HepG2 (cell line): Measurements from ENCODE around the gene CPPED1. TPM values are rescaled to one million over a fixed set of nuclear protein-coding genes. Genes with fewer than 3 reads are reported as not detected.

Experiments used
- ATAC-seq: fragments of 200-7000 bp; cut with Tn5 transposase; 3 replicates; pipeline ENCODE4 v1.9.1; 2020; ENCODE audit warnings: mild to moderate bottlenecking, moderate library complexity
- BruUV-seq: library from RNA; stranded (reverse); fragments of 400-500 nt; replicated peaks from 2 replicates; lab custom pipeline; 2021; lab: Mats Ljungman, UMichigan
- CTCF ChIA-PET: fragments of 300-600 bp; formaldehyde crosslinking; extraction: SDS; loops from one replicate; lab custom pipeline; 2021; ENCODE audit warnings: low total read pairs, inconsistent platforms, low intra/inter-chr PET ratio; lab: Yijun Ruan, JAX
- POLR2A ChIA-PET: fragments of 350-600 bp; sonication (Branson Sonifier 250); formaldehyde crosslinking; loops from one replicate; lab custom pipeline; 2020; ENCODE audit warnings: antibody characterized with exemption, inconsistent platforms; lab: Yijun Ruan, JAX
- DNase-seq: peaks from one replicate; pipeline ENCODE4 v3.0.0-alpha.2; 2015; ENCODE audit warnings: low spot score
- FAIRE-seq: peaks from 3 replicates; lab custom pipeline; 2011; peaks lifted over from hg19 to GRCh38; lab: Jason Lieb, UNC
- H2AFZ ChIP-seq: one replicate; pipeline ENCODE4 v1.6.1; 2011; ENCODE audit warnings: low read length, inconsistent platforms
- H3K27ac ChIP-seq: fragments of 300-600 bp; 3 replicates; pipeline ENCODE4 v1.8.0; 2011; ENCODE audit warnings: mixed run types, mild to moderate bottlenecking, mixed read lengths, low read length, inconsistent platforms; ENCODE audit not compliant: insufficient read depth; ENCODE audit errors: extremely low read length
- H3K27me3 ChIP-seq, 2 experiments: fragments of 200-600 bp in 1 of 2; 2 replicates in 1 of 2; 3 replicates in 1 of 2; pipeline versions ENCODE4 v1.6.0 to v1.8.0; 2011; ENCODE audit warnings: low read length in 2 of 2, mild to moderate bottlenecking in 2 of 2, moderate library complexity in 2 of 2, inconsistent platforms in 1 of 2; ENCODE audit not compliant: insufficient read depth in 2 of 2, control insufficient read depth in 1 of 2
- H3K36me3 ChIP-seq, 2 experiments: fragments of 200-600 bp in 1 of 2; replicated peaks in 1 of 2; 2 replicates in 1 of 2; 3 replicates in 1 of 2; pipeline versions ENCODE4 v1.5.1 to v1.8.0; 2011; ENCODE audit warnings: low read length in 2 of 2, inconsistent platforms in 1 of 2; ENCODE audit not compliant: insufficient read depth in 2 of 2, control insufficient read depth in 1 of 2
- H3K4me1 ChIP-seq: 2 replicates; pipeline ENCODE4 v1.5.1; 2012; ENCODE audit warnings: low read length, inconsistent platforms; ENCODE audit not compliant: insufficient read depth
- H3K4me2 ChIP-seq: 2 replicates; pipeline ENCODE4 v1.6.0; 2011; ENCODE audit warnings: low read depth, low read length, inconsistent platforms
- H3K4me3 ChIP-seq, 3 experiments: fragments of 200-600 bp in 1 of 3; sonication (generic), shearing (Covaris generic) in 1 of 3; replicated peaks in 1 of 3; 2 replicates each; pipeline ENCODE4 v1.5.1; 2011 to 2016; ENCODE audit warnings: low read length in 3 of 3, inconsistent platforms in 2 of 3, low read depth in 2 of 3, mild to moderate bottlenecking in 2 of 3, control low read depth in 1 of 3, mixed read lengths in 1 of 3; ENCODE audit not compliant: insufficient read depth in 1 of 3
- H3K79me2 ChIP-seq: one replicate; pipeline ENCODE4 v1.6.1; 2011; ENCODE audit warnings: low read length, inconsistent platforms; ENCODE audit not compliant: insufficient read depth
- H3K9ac ChIP-seq: 2 replicates; pipeline ENCODE4 v1.6.0; 2011; ENCODE audit warnings: mild to moderate bottlenecking, low read depth, low read length, inconsistent platforms; ENCODE audit not compliant: insufficient read depth
- H3K9me3 ChIP-seq: 2 replicates; pipeline ENCODE4 v1.5.1; 2012; ENCODE audit warnings: mild to moderate bottlenecking, low read length
- H4K20me1 ChIP-seq: 2 replicates; pipeline ENCODE4 v1.6.0; 2011; ENCODE audit warnings: inconsistent platforms, mild to moderate bottlenecking, low read length, moderate library complexity; ENCODE audit not compliant: insufficient read depth
- RBFOX2 ChIP-seq: fragments of 200-400 bp; formaldehyde crosslinking; IDR thresholded peaks from 2 replicates; pipeline ENCODE4 v1.6.1; 2017; ENCODE audit warnings: low read depth, mild to moderate bottlenecking, low read length
- RBM22 ChIP-seq: fragments of 200-400 bp; formaldehyde crosslinking; optimal IDR thresholded peaks from 2 replicates; pipeline ENCODE3; 2017; ENCODE audit warnings: mild to moderate bottlenecking, low read length, moderate library complexity
- TOE1 ChIP-seq: sonication (generic); formaldehyde crosslinking; IDR thresholded peaks from 2 replicates; pipeline ENCODE4 v1.4.0; 2020; ENCODE audit warnings: mild to moderate bottlenecking, missing genetic modification reagents
- ZNF232 ChIP-seq: sonication (generic); formaldehyde crosslinking; IDR thresholded peaks from 2 replicates; pipeline ENCODE4 v1.4.0; 2020; ENCODE audit warnings: missing genetic modification reagents, borderline replicate concordance
- ZSCAN29 ChIP-seq: sonication (generic); formaldehyde crosslinking; conservative IDR thresholded peaks from 2 replicates; pipeline ENCODE4 v1.4.0; 2020; ENCODE audit warnings: mild to moderate bottlenecking, missing genetic modification reagents
- WGBS: methylation state at CpG from one replicate; pipeline ENCODE4 v1.1.6; 2017; ENCODE audit warnings: low lambda C conversion rate; 5-methylcytosine and 5-hydroxymethylcytosine counted together
- in situ Hi-C: cut with HindIII; loops from 2 replicates; pipeline ENCODE4 v1.10.0; 2017; ENCODE audit warnings: low pct_unique_long_range_greater_than_20kb; ENCODE audit not compliant: extremely low pct_ligation_motif_present
- intact Hi-C: fragments of 100-400 bp; cut with micrococcal nuclease; formaldehyde crosslinking; loops from one replicate; pipeline ENCODE4 v1.10.0; 2022; ENCODE audit not compliant: unreplicated experiment
- polyA plus RNA-seq, 8 experiments: library from polyadenylated mRNA; depleted of rRNA in 3 of 8; stranded (reverse) in 7 of 8; unstranded in 1 of 8; fragments of >200 nt; fragmentation: Illumina TruSeq in 4 of 8; extraction: Trizol in 4 of 8; gene quantifications; 2 replicates each; pipeline versions ENCODE4 v1.2.1 to v1.2.3, GENCODE V29; 2011 to 2016; ENCODE audit warnings: low read depth in 4 of 8, missing spikeins in 1 of 8, mixed read lengths in 1 of 8; ENCODE audit not compliant: insufficient read depth in 1 of 8
- total RNA-seq, 5 experiments: library from RNA; depleted of rRNA; stranded (reverse); fragments of >200 nt; fragmentation: Illumina TruSeq; extraction: Trizol; gene quantifications; 2 replicates each; pipeline ENCODE4 v1.2.3, GENCODE V29; 2016; ENCODE audit warnings: low read depth in 1 of 5
- TF ChIP-seq, protein P1 (sequence below): sonication (generic); formaldehyde crosslinking; IDR thresholded peaks from 2 replicates; pipeline ENCODE4 v1.5.0; 2020; ENCODE audit warnings: missing genetic modification reagents, mild to moderate bottlenecking, borderline replicate concordance
- TF ChIP-seq, protein P2 (sequence below): sonication (generic); formaldehyde crosslinking; IDR thresholded peaks from 2 replicates; pipeline ENCODE4 v1.4.0; 2020; ENCODE audit warnings: mild to moderate bottlenecking, missing genetic modification reagents
- TF ChIP-seq, protein P3 (sequence below), 2 experiments: fragments of 450-650 bp in 1 of 2; sonication (generic) in 1 of 2; formaldehyde crosslinking in 1 of 2; IDR thresholded peaks; 2 replicates each; pipeline versions ENCODE4 v1.6.1 to v1.8.0; 2016 to 2022; ENCODE audit warnings: antibody characterized with exemption in 1 of 2, mild to moderate bottlenecking in 1 of 2, missing genetic modification reagents in 1 of 2

Gene CPPED1
- total and polyA plus RNA-seq, 2 of the 13 experiments (the other 11 are each of a cell fraction or from before 2014, with no cell fraction given), result 66.6 to 71.3 TPM

DNA sequence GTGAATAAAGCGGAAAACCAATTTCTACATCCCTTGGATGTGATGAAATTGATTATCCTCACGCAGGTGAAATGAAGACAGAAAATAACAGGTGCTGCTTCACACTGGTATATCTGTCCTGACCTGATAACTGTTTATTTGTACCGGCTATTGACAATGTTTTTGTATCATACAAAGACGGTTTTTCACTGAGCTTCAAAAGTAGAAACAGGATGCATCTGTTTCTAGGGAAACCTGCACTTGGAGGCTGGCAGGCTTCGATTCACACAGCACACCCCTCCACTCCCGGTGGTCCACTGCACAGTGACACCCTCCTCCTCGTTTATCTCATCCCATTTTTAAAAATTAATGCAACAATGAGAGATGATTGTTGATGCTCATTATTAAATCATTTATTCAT, 104.5 kb downstream of the CPPED1 start (continued):
- no peak for TF ChIP-seq ZSCAN29 (CRISPR knock-in tag)
- TF ChIP-seq, protein P1, sequence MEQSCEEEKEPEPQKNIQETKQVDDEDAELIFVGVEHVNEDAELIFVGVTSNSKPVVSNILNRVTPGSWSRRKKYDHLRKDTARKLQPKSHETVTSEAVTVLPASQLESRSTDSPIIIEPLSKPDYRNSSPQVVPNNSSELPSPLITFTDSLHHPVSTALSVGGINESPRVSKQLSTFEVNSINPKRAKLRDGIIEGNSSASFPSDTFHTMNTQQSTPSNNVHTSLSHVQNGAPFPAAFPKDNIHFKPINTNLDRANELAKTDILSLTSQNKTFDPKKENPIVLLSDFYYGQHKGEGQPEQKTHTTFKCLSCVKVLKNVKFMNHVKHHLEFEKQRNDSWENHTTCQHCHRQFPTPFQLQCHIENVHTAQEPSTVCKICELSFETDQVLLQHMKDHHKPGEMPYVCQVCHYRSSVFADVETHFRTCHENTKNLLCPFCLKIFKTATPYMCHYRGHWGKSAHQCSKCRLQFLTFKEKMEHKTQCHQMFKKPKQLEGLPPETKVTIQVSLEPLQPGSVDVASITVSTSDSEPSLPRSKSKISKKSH (CRISPR knock-in tag), result no peak
- TF ChIP-seq, protein P2, sequence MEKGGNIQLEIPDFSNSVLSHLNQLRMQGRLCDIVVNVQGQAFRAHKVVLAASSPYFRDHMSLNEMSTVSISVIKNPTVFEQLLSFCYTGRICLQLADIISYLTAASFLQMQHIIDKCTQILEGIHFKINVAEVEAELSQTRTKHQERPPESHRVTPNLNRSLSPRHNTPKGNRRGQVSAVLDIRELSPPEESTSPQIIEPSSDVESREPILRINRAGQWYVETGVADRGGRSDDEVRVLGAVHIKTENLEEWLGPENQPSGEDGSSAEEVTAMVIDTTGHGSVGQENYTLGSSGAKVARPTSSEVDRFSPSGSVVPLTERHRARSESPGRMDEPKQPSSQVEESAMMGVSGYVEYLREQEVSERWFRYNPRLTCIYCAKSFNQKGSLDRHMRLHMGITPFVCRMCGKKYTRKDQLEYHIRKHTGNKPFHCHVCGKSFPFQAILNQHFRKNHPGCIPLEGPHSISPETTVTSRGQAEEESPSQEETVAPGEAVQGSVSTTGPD (CRISPR knock-in tag), result no peak

DNA sequence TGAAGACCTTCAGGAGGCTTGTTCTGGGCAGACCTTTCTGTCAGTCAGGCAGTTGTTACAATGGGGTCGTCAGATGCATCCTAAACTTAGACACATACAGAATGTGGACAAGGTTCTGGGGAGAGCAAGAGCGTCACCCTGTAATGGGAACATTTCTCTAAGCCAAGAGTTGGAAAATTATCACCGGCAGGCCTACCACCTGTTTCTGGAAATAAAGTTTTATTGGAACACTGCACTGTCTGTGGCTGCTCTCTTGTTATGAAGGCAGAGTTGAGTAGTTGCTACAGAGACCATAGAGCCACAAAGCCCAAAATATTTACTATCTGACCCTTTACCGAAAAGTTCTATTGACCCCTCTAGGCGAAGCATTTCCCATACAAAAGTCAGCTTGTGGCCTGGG, 106.2 kb downstream of the CPPED1 start:
- ChIA-PET POLR2A (no interaction called here), CTCF (no interaction called here)
- no peaks in the 10 kb centered on the region for H3K9me3 ChIP-seq

More for the DNA sequence above, 106.2 kb downstream of the CPPED1 start:
- H2AFZ ChIP-seq, result no peak overlapping the region
- TF ChIP-seq RBM22 (peak; percentile 72), RBFOX2 (no peak), TOE1 (CRISPR knock-in tag) (no peak), ZNF232 (CRISPR knock-in tag) (no peak)
- TF ChIP-seq, protein P3, sequence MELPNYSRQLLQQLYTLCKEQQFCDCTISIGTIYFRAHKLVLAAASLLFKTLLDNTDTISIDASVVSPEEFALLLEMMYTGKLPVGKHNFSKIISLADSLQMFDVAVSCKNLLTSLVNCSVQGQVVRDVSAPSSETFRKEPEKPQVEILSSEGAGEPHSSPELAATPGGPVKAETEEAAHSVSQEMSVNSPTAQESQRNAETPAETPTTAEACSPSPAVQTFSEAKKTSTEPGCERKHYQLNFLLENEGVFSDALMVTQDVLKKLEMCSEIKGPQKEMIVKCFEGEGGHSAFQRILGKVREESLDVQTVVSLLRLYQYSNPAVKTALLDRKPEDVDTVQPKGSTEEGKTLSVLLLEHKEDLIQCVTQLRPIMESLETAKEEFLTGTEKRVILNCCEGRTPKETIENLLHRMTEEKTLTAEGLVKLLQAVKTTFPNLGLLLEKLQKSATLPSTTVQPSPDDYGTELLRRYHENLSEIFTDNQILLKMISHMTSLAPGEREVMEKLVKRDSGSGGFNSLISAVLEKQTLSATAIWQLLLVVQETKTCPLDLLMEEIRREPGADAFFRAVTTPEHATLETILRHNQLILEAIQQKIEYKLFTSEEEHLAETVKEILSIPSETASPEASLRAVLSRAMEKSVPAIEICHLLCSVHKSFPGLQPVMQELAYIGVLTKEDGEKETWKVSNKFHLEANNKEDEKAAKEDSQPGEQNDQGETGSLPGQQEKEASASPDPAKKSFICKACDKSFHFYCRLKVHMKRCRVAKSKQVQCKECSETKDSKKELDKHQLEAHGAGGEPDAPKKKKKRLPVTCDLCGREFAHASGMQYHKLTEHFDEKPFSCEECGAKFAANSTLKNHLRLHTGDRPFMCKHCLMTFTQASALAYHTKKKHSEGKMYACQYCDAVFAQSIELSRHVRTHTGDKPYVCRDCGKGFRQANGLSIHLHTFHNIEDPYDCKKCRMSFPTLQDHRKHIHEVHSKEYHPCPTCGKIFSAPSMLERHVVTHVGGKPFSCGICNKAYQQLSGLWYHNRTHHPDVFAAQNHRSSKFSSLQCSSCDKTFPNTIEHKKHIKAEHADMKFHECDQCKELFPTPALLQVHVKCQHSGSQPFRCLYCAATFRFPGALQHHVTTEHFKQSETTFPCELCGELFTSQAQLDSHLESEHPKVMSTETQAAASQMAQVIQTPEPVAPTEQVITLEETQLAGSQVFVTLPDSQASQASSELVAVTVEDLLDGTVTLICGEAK (IDR thresholded peaks at IDR 0.05), result no peak
- TF ChIP-seq, protein P3 (CRISPR knock-in tag; IDR thresholded peaks at IDR 0.05), result peak; percentile 89
- no peaks in the 10 kb centered on the region for H4K20me1 ChIP-seq
- H3K4me2 ChIP-seq, result no peak overlapping the region
- BruUV-seq, result no TSS peak
- ATAC-seq (no peak), FAIRE-seq (no peak), DNase-seq (no peak)
- intact Hi-C loops, result no loop called here
- peaks cover 9% of the 10 kb centered on the region; the same call in 1 of the 2 replicates for H3K4me1 ChIP-seq
- H3K27me3 ChIP-seq, result no peaks in the 10 kb centered on the region
- WGBS, result 79% methylated on average over 5 of the region's 5 CpGs
- H3K27ac ChIP-seq, result no peak overlapping the region
- H3K36me3 ChIP-seq, result peaks cover 36 to 77% of the 10 kb centered on the region in 2 experiments
- no peak overlapping the region for H3K9ac ChIP-seq
- in situ Hi-C loops, result no loop called here
- H3K79me2 ChIP-seq, result no peaks in the 10 kb centered on the region
- no peak overlapping the region for H3K4me3 ChIP-seq
